Measurements from ENCODE around the gene ERMAP. TPM values are rescaled to one million over a fixed set of nuclear protein-coding genes. Genes with fewer than 3 reads are reported as not detected.
"Not testable (repeated sequence)": the region's sequence is repeated elsewhere in the genome, so short reads cannot be mapped to it uniquely, and the experiment has no call there.

Gene ERMAP
- total RNA-seq, 1 experiment from 2014 or later = 5.4 TPM

GRCh38 chr1:42807056-42807668 lies 9.8 kb upstream of the ERMAP start:
- DNase-seq (ENCODE audit: low spot score) = no peak

- DNase-seq (ENCODE audit: low spot score) = not testable (repeated sequence)
These were observed 2.1 kb upstream of the ERMAP start for GRCh38 chr1:42814815-42815214.

- DNase-seq (ENCODE audit: low spot score) = no peak
These were observed 859 bp upstream of the ERMAP start for GRCh38 chr1:42815941-42816584.

DNA sequence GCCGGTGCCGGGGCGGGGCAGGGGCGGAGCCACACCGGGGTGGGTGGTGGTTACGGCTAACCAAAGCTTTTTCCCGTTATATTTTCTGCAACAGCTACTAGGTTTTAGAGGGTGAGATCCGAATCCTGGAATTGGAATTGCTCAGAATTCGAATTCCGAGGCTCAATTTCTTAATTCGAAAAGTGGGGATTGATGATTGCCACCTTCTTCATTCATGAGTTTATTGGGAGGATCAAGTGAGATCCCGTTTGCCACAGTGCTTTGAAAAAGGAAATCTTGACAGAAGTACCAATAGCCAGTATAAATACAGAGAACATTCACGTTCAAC lies 482 bp downstream of the ERMAP start:
- DNase-seq (ENCODE audit: low spot score) = no peak

GRCh38 chr1:42817976-42818375 lies 1.1 kb downstream of the ERMAP start:
- DNase-seq (ENCODE audit: low spot score) = no peak

GRCh38 chr1:42820813-42821212 lies 3.9 kb downstream of the ERMAP start:
- no peak for DNase-seq (ENCODE audit: low spot score)

- DNase-seq (ENCODE audit: low spot score) = no peak
These were observed 4.8 kb downstream of the ERMAP start for GRCh38 chr1:42821690-42822089.

- no peak for DNase-seq (ENCODE audit: low spot score)
These were observed 6.0 kb downstream of the ERMAP start for GRCh38 chr1:42822800-42823392.

GRCh38 chr1:42824481-42825035 lies 7.6 kb downstream of the ERMAP start:
- no peak for DNase-seq (ENCODE audit: low spot score)

GRCh38 chr1:42825036-42825851 lies 8.3 kb downstream of the ERMAP start:
- DNase-seq (ENCODE audit: low spot score) = no peak

GRCh38 chr1:42830631-42831030 lies 13.7 kb downstream of the ERMAP start:
- DNase-seq (ENCODE audit: low spot score) = no peak

DNA sequence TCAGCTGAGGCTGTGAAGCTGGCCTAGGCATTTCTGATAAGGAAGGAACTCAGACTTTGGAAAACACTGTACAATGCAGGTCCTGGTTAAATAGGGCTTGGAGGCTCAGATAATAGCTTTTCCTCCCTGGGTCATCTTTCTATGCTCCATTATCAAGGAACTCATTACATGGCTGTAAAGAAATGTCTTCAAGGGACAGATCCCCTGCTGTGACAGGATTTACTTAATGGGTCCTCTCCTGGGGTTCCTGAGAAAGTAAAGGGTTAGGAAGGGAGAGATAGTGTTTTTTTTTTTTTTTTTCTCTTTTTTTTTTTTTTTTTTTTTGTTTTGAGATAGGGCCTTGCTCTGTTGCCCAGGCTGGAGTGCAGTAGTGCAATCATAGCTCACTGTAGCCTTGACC lies 14.4 kb downstream of the ERMAP start:
- no peak for DNase-seq (ENCODE audit: low spot score)

GRCh38 chr1:42832641-42833240 lies 15.8 kb downstream of the ERMAP start:
- no peak for DNase-seq (ENCODE audit: low spot score)

DNA sequence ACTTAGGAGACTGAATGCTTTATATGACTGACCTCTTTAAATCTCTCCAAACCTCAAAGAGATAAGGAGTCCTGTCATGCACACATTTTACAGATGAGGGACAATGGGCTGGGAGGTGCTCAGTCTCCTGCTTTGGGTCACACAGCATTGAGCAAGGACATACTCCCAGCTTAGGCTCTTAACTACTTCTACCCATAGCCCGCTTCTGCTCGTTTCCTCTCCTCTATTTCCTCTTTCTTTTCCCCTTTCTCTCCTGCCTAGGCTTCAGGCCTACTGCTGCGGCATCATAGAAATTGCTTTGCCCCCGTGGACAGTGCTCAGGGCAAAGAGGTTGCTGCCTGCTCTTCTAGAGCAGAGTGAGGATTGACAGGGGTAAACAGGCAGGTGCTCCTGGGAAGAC lies 17.1 kb downstream of the ERMAP start:
- no peak for DNase-seq (ENCODE audit: low spot score)

- DNase-seq (ENCODE audit: low spot score) = no peak
These were observed 17.9 kb downstream of the ERMAP start for GRCh38 chr1:42834803-42835202.

DNA sequence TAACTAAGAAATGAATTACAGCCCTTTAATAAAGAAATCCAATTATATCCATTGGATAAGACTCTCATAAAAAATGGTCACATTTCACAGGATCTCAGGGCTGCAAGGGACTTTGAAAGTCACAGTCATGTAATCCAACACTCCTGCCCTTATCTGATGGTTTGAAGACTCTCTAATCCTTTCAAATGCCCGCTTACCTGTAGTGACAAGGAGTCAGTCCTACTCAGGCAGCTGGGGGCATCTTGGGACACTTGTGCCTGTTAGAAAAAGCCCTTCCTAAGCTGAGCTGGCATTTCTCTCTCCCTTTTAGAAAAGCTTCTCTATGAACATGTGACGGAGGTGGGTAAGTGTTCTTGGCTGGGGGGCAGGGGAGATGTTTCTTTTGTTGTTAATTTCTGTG lies 18.5 kb downstream of the ERMAP start:
- no peak for DNase-seq (ENCODE audit: low spot score)

DNA sequence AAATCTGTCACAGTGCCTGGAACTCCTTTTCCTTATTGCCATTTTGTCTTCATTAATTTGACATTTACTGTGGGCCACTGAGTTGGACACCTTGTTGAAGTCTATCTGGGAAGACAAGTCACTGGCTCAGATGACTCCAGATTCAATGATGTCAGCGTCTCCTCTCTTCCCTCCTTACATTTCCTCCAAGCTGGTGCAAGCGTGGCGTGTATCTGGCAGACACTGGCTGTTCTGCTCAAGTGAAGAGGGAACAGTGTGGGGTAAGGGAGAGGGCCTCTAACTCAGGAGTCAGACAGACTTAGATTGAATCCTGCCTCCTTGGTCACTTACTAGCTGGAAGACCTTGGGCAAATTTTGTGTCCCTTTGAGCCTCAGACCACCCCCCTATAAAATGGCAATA lies 20.8 kb downstream of the ERMAP start:
- DNase-seq (ENCODE audit: low spot score) = no peak

GRCh38 chr1:42838482-42839190 lies 21.7 kb downstream of the ERMAP start:
- DNase-seq (ENCODE audit: low spot score) = no peak

- DNase-seq (ENCODE audit: low spot score) = no peak
These were observed 24.1 kb downstream of the ERMAP start for GRCh38 chr1:42841010-42841409.

DNA sequence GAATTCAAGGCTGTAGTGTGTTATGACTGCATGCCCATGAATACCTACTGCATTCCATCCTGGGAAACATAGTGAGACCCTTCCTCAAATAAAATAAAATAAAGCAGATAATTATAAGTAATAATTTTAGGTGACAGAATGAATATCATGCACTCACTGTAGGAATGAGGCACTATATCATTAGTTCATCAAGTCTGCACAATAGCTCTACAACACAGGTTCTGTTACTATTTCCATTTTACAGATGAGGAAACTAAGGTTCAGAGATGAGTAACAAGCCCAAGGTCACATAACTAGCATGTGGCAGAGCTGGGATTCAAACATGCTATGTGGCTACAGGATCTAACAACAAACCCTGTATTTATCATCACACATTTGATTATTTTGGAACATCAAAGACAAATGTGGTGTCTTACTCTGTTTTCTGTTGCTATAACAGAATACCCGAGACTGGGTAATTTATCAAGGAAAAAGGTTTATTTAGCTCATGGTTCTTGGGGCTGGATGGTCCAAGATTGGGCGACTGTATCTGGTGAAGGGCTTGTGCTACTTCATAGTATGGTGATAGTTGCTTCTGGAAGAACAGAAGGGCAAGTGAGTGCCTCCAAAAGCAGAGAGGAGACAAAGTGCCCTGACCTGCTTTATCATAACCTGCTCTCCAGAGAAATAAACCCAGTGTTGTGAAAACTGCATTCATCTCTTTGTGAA lies 24.7 kb downstream of the ERMAP start:
- DNase-seq (ENCODE audit: low spot score) = no peak
